ENCODE results near the gene CDHR1. TPM values are rescaled to one million over a fixed set of nuclear protein-coding genes. Genes with fewer than 3 reads are reported as not detected.

CDHR1 gene
- total and polyA plus RNA-seq, 2 of the 8 experiments (the other 6 are each of a cell fraction or from before 2014, with no cell fraction given) = 3.9 to 10.5 TPM

GRCh38 chr10:84208023-84208422 lies 13.7 kb downstream of the CDHR1 start:
- Histone ChIP-seq H3K27ac (ENCODE audit: low read depth, low read length) (no peak overlapping the region), H2BK120ac (replicated peaks; ENCODE audit: low read depth, low read length) (no peak overlapping the region), H3K27me3 (replicated peaks in 1 of 4; ENCODE audit: control insufficient read depth in 3 of 4, extremely low read depth in 1 of 4, insufficient read depth in 3 of 4, low read length in 3 of 4) (no peaks in the 10 kb centered on the region), H3K79me2 (ENCODE audit: control insufficient read depth in 1 of 2, insufficient read depth in 2 of 2, low read length in 2 of 2) (no peaks in the 10 kb centered on the region), H4K20me1 (replicated peaks in 1 of 2; ENCODE audit: control insufficient read depth in 1 of 2, insufficient read depth in 2 of 2, low read length in 2 of 2) (no peaks in the 10 kb centered on the region), H3K23me2 (ENCODE audit: low read depth, low read length) (no peaks in the 10 kb centered on the region), H3K9ac (replicated peaks in 1 of 4; ENCODE audit: extremely low read depth in 1 of 4, low read depth in 3 of 4, low read length in 3 of 4) (no peak overlapping the region), H3K4me2 (ENCODE audit: insufficient read depth in 1 of 2, low read depth in 2 of 2, low read length in 2 of 2) (no peak overlapping the region), H3K79me1 (ENCODE audit: low read depth, low read length) (no peaks in the 10 kb centered on the region), H3K14ac (ENCODE audit: insufficient read length) (no peak overlapping the region), H2BK12ac (ENCODE audit: low read depth, low read length) (no peak overlapping the region), H2BK15ac (ENCODE audit: low read length) (no peak overlapping the region), H3K56ac (replicated peaks; ENCODE audit: insufficient read length, low read depth, low read length) (no peak overlapping the region), H3K9me3 (ENCODE audit: insufficient read depth in 2 of 2, low read depth in 1 of 2, low read length in 1 of 2) (no peaks in the 10 kb centered on the region), H3K23ac (ENCODE audit: insufficient read length) (no peak overlapping the region), H2BK5ac (ENCODE audit: low read depth, low read length) (no peak overlapping the region), H3K4ac (replicated peaks; ENCODE audit: insufficient read length, low read depth, low read length) (no peak overlapping the region), H2BK20ac (ENCODE audit: low read length) (no peak overlapping the region), H3K4me3 (ENCODE audit: extremely low read depth in 1 of 4, insufficient read depth in 2 of 4, low read depth in 3 of 4, low read length in 4 of 4) (no peak overlapping the region), H4K91ac (replicated peaks; ENCODE audit: insufficient read length, low read length) (no peak overlapping the region), H4K8ac (ENCODE audit: extremely low read depth, insufficient read depth, low read length) (no peak overlapping the region), H3K18ac (ENCODE audit: extremely low read depth, low read length) (no peak overlapping the region), H3K36me3 (ENCODE audit: control insufficient read depth in 2 of 4, insufficient read depth in 4 of 4, low read length in 3 of 4) (no peaks in the 10 kb centered on the region), H3K4me1 (replicated peaks in 1 of 4; ENCODE audit: control insufficient read depth in 3 of 4, insufficient read depth in 4 of 4, low read length in 3 of 4) (no peaks in the 10 kb centered on the region), H4K5ac (ENCODE audit: insufficient read length, low read depth, low read length) (no peak overlapping the region), H2AK5ac (ENCODE audit: low read depth, low read length) (no peak overlapping the region), H2AFZ (ENCODE audit: low read length) (no peak overlapping the region)
- ChIA-PET POLR2A (ENCODE audit: partially characterized antibody) (interaction anchor here (0.6 kb wide), 2 partner anchors 50 to 53 kb away, joined by 3 read pairs; no protein-coding TSS in a partner anchor), CTCF (ENCODE audit: partially characterized antibody) (interaction anchor here (0.8 to 10.8 kb wide), 14 partner anchors 7 to 94 kb away, joined by 3 to 248 read pairs (median 4); partner anchors contain the start of genes GHITM, GPR15LG and LRIT2)
- 93% methylated on average over 10 of the region's 10 CpGs; no CpG with 5 or more reads in 1 of the 2 experiments for WGBS, 2 experiments (ENCODE audit: extremely low coverage in 1 of 2, insufficient coverage in 1 of 2, insufficient read length in 1 of 2, insufficient replicate concordance in 2 of 2, low coverage in 1 of 2, low lambda C conversion rate in 2 of 2, missing lambda C conversion rate in 1 of 2)
- FAIRE-seq (no peak), DNase-seq (ENCODE audit: low read depth in 1 of 2, low spot score in 2 of 2) (no peak)
- no peak for TF ChIP-seq NRF1 (IDR thresholded peaks at IDR 0.05; ENCODE audit: low read depth, low read length)
- no peak for TF ChIP-seq CBX5 (IDR thresholded peaks at IDR 0.05; ENCODE audit: low read depth, low read length)
- no peak for TF ChIP-seq JUN (IDR thresholded peaks at IDR 0.05; ENCODE audit: low read depth, low read length)
- no peak for TF ChIP-seq EGR1 (IDR thresholded peaks at IDR 0.05; ENCODE audit: borderline replicate concordance, low read depth, low read length)
- no peak for TF ChIP-seq HDAC2 (IDR thresholded peaks at IDR 0.05; ENCODE audit: borderline replicate concordance in 1 of 2, low read depth in 2 of 2, low read length in 2 of 2)
- no peak for TF ChIP-seq SIX5 (IDR thresholded peaks at IDR 0.05; ENCODE audit: low read depth, low read length)
- no peak for TF ChIP-seq SIN3A (conservative IDR thresholded peaks at IDR 0.05 in 1 of 2, IDR thresholded peaks at IDR 0.05 in 1 of 2; ENCODE audit: low read depth in 1 of 2, low read length in 2 of 2)
- TF ChIP-seq ATF3 (IDR thresholded peaks at IDR 0.05; ENCODE audit: insufficient read depth, low read depth, low read length) = no peak
- no peak for TF ChIP-seq CTCF (IDR thresholded peaks at IDR 0.05; ENCODE audit: control extremely low read depth in 1 of 3, insufficient read depth in 1 of 3, low read depth in 1 of 3, low read length in 3 of 3)
- no peak for TF ChIP-seq BCL11A (IDR thresholded peaks at IDR 0.05; ENCODE audit: low read depth in 2 of 2, low read length in 2 of 2)
- TF ChIP-seq SP4 (IDR thresholded peaks at IDR 0.05; ENCODE audit: low read length) = no peak

Data from H1 (cell line).